Tibial nerve (tissue), 4 donors: ENCODE data around the gene FRMD6. TPM values are rescaled to one million over a fixed set of nuclear protein-coding genes. Genes with fewer than 3 reads are reported as not detected.
"Not testable (repeated sequence)": the region's sequence is repeated elsewhere in the genome, so short reads cannot be mapped to it uniquely, and the experiment has no call there.

Experiments
- DNase-seq, 2 donors: peaks; one replicate each; pipeline ENCODE4 v3.0.0-alpha.2; 2019; ENCODE audit warnings: low spot score in 2 of 2
- H3K27ac ChIP-seq, 4 donors: fragments of 200-600 bp; sonication (generic) in 3 of 4; one replicate each; pipeline ENCODE4 v1.5.1; 2017 to 2019; ENCODE audit warnings: mild to moderate bottlenecking in 1 of 4
- H3K27me3 ChIP-seq, 2 donors: fragments of 200-600 bp; sonication (generic) in 1 of 2; one replicate each; pipeline versions ENCODE4 v1.5.1 to v1.6.0; 2017 to 2019
- H3K36me3 ChIP-seq, 3 donors: fragments of 200-600 bp; sonication (generic); one replicate each; pipeline ENCODE4 v1.5.1; 2018 to 2019
- H3K4me1 ChIP-seq, 4 donors: fragments of 200-600 bp; sonication (generic) in 3 of 4; one replicate each; pipeline ENCODE4 v1.5.1; 2017 to 2019
- H3K4me3 ChIP-seq, 4 donors: fragments of 200-600 bp; sonication (generic) in 3 of 4; one replicate each; pipeline ENCODE4 v1.5.1; 2017 to 2019; ENCODE audit warnings: mild to moderate bottlenecking in 1 of 4, moderate library complexity in 1 of 4
- H3K9me3 ChIP-seq, 4 donors: fragments of 200-600 bp; sonication (generic) in 3 of 4; one replicate each; pipeline ENCODE4 v1.5.1; 2017 to 2019
- CTCF ChIP-seq, 5 experiments: fragments of 200-600 bp in 3 of 5; fragments of 450-650 bp in 2 of 5; sonication (generic) in 3 of 5; IDR thresholded peaks; one replicate each; pipeline ENCODE4 v1.5.1; 2016 to 2019; ENCODE audit warnings: antibody characterized with exemption in 5 of 5, mild to moderate bottlenecking in 3 of 5, moderate library complexity in 2 of 5
- EP300 ChIP-seq, 2 donors: sonication (generic); formaldehyde crosslinking; IDR thresholded peaks; one replicate each; pipeline ENCODE4 v1.6.1; 2017; ENCODE audit warnings: antibody characterized with exemption in 2 of 2, mild to moderate bottlenecking in 1 of 2
- POLR2A ChIP-seq, 2 donors: fragments of 450-650 bp; IDR thresholded peaks; one replicate each; pipeline ENCODE4 v1.6.1; 2017; ENCODE audit warnings: antibody characterized with exemption in 2 of 2, mild to moderate bottlenecking in 2 of 2, moderate library complexity in 2 of 2
- WGBS, 2 donors: methylation state at CpG; one replicate each; pipeline ENCODE4 v1.1.5; 2018; 5-methylcytosine and 5-hydroxymethylcytosine counted together
- total RNA-seq, 4 donors: library from RNA; depleted of rRNA; stranded (reverse); fragments of >200 nt; gene quantifications; one replicate each; pipeline ENCODE4 v1.1.0, GENCODE V29; 2016

Gene FRMD6
- total RNA-seq, 4 donors from 2014 or later, result 31.6 to 52.4 (median 44.9) TPM

- H3K36me3 ChIP-seq, result no peaks in the 10 kb centered on the region
- TF ChIP-seq POLR2A (IDR thresholded peaks at IDR 0.05) (no peak), EP300 (IDR thresholded peaks at IDR 0.05) (no peak), CTCF (IDR thresholded peaks at IDR 0.05) (no peak)
- no peak overlapping the region for H3K27ac ChIP-seq
- no peaks in the 10 kb centered on the region for H3K4me1 ChIP-seq
- H3K4me3 ChIP-seq, result no peak overlapping the region
- 87 to 88% methylated on average over 15 to 18 of the region's 18 CpGs for WGBS, 2 donors
- no peak for DNase-seq
- no peaks in the 10 kb centered on the region for H3K9me3 ChIP-seq
- no peaks in the 10 kb centered on the region for H3K27me3 ChIP-seq
Observed at GRCh38 chr14:51759950-51760349, 108.2 kb downstream of the FRMD6 start.

GRCh38 chr14:51765726-51766125 is 114.0 kb downstream of the FRMD6 start:
- DNase-seq, H3K36me3 ChIP-seq, H3K27me3 ChIP-seq, H3K4me1 ChIP-seq, H3K4me3 ChIP-seq, H3K9me3 ChIP-seq, H3K27ac ChIP-seq: not testable (repeated sequence)
- WGBS, 2 donors, result 74 to 80% methylated on average over 13 of the region's 13 CpGs

GRCh38 chr14:51766586-51766985 is 114.9 kb downstream of the FRMD6 start:
- not testable (repeated sequence) for H3K4me3 ChIP-seq, H3K27me3 ChIP-seq, H3K9me3 ChIP-seq, H3K27ac ChIP-seq, H3K36me3 ChIP-seq, DNase-seq, H3K4me1 ChIP-seq
- 50 to 58% methylated on average over 8 of the region's 8 CpGs for WGBS, 2 donors

- not testable (repeated sequence) for H3K4me1 ChIP-seq, DNase-seq, H3K36me3 ChIP-seq, H3K4me3 ChIP-seq, H3K27me3 ChIP-seq, H3K9me3 ChIP-seq, H3K27ac ChIP-seq
- whole genome bisulfite sequencing, 2 donors, result 82 to 91% methylated on average over 7 of the region's 7 CpGs
Observed at GRCh38 chr14:51769261-51769660, 117.6 kb downstream of the FRMD6 start.

- Histone ChIP-seq H3K36me3 (no peaks in the 10 kb centered on the region), H3K9me3 (no peaks in the 10 kb centered on the region), H3K4me3 (no peak overlapping the region), H3K27ac (no peak overlapping the region), H3K4me1 (peaks cover 0 to 7% (median 0%) of the 10 kb centered on the region in 4 donors), H3K27me3 (no peaks in the 10 kb centered on the region)
- WGBS, 2 donors, result 80% methylated on average over 15 to 19 of the region's 19 CpGs
- no peak for TF ChIP-seq CTCF (IDR thresholded peaks at IDR 0.05)
- no peak for TF ChIP-seq EP300 (IDR thresholded peaks at IDR 0.05)
- no peak for DNase-seq
Observed at GRCh38 chr14:51774209-51774608, 122.5 kb downstream of the FRMD6 start.

GRCh38 chr14:51776102-51776894 is 124.6 kb downstream of the FRMD6 start:
- H3K27ac ChIP-seq, result no peak overlapping the region
- no peaks in the 10 kb centered on the region for H3K36me3 ChIP-seq
- H3K27me3 ChIP-seq, result no peaks in the 10 kb centered on the region
- DNase-seq, result peak; percentile 32 to 71
- H3K4me1 ChIP-seq, result peaks cover 0 to 15% (median 0%) of the 10 kb centered on the region in 4 donors
- WGBS, 2 donors, result 43 to 52% methylated on average over 13 of the region's 13 CpGs
- H3K9me3 ChIP-seq, result no peaks in the 10 kb centered on the region
- no peak overlapping the region for H3K4me3 ChIP-seq
- TF ChIP-seq CTCF (IDR thresholded peaks at IDR 0.05) (peak; percentile 30 to 82 (median 53)), EP300 (IDR thresholded peaks at IDR 0.05) (no peak)
